GM18508 (cell line): ENCODE measurements around the gene BUD23.
"Not testable (repeated sequence)": the region's sequence is repeated elsewhere in the genome, so short reads cannot be mapped to it uniquely, and the experiment has no call there.

Experiments
- ATAC-seq: cut with Tn5 transposase; IDR thresholded peaks from one replicate; pipeline ENCODE4 v1.9.1; 2021; ENCODE audit warnings: moderate number of reproducible peaks; ENCODE audit not compliant: insufficient read depth, unreplicated experiment

The BUD23 gene

GRCh38 chr7:73717025-73717807 lies 33.8 kb downstream of the BUD23 start:
- no peak for ATAC-seq

- ATAC-seq, result no peak
Observed at GRCh38 chr7:73717991-73718405, 34.6 kb downstream of the BUD23 start.

DNA sequence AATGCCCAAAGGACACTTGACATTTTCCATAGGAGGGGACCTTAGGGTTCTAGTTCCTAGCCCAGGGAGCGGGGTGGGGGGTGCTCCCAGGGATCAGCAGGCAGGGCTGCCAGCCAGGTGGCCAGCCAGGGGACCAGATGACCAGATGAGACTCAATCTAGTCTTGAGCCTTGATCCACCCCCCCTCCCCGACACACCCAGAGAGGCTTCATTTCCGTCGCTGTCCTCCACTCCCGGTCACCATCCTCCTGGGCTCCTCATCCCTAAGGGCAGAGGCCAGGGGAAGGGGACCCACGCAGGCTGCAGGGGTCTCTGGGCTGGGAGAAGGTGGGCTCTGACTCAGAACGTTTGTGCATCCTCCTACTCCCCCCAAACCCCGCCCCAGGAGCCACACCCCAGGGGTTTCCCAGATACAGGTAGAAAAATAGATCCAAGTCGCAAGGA lies 35.1 kb downstream of the BUD23 start:
- no peak for ATAC-seq

- ATAC-seq, result no peak
Observed at GRCh38 chr7:73718905-73719805, 35.8 kb downstream of the BUD23 start, which contains the start of gene STX1A. TSS of gene STX1A (minus strand) at chr7:73719669. CDS start at chr7:73719631, 38 bp downstream.

- no peak for ATAC-seq
Observed at GRCh38 chr7:73719806-73720169, 36.4 kb downstream of the BUD23 start.

DNA sequence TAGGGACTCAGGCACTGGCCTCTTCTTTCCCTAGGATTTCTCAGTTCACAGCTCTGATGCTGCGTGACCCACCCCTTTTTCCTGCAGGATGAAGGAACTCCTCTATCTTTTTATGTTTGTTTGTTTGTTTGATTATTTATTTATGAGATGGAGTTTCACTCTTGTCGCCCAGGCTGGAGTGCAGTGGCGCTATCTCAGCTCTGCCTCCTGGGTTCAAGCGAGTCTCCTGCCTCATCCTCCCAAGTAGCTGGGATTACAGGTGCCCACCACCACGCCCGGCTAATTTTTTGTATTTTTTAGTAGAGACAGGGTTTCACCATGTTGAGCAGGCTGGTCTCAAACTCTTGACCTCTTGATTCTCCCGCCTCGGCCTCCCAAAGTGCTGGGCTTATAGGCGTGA lies 37.0 kb downstream of the BUD23 start:
- ATAC-seq, result not testable (repeated sequence)

DNA sequence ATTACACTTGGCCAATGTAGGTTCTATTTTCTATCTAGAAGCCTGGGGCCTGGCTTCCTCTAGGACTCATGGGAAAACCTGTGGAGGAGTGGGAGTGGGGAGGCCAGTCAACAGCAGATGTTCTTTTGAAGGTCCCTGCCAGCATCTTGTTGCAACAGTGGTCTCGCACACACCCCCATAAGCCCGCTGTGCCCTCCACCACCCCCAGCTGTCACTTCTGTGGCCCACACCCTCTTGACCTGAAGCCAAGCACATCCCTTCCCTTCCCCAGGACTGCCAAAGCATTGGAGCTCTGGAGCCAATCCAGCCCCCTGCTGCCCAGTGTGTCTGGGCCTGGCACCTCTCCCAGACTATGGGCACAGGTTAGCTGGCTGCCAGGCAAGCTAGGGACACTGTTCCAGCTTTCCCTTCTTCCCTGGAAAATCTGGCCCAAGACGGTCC lies 38.0 kb downstream of the BUD23 start:
- no peak for ATAC-seq

GRCh38 chr7:73722182-73722581 lies 38.8 kb downstream of the BUD23 start:
- ATAC-seq, result not testable (repeated sequence)

DNA sequence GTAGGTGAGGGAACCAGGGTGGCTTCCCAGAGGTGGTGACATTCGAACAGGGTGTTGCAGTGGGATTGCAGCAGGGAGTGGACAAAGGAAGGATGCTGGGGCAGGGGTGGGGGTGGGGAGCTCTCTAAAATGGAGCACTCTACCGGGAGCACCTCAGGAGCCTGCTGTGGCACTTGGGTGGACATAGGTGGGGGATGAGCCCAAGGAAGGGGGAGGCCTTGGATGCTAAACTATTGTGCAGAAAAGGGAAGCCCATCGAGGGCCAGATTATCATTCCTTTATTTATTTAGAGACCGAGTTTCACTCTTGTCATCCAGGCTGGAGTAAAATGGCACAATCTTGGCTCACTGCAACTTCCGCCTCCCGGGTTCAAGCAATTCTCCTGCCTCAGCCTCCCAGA lies 39.4 kb downstream of the BUD23 start:
- ATAC-seq, result no peak

DNA sequence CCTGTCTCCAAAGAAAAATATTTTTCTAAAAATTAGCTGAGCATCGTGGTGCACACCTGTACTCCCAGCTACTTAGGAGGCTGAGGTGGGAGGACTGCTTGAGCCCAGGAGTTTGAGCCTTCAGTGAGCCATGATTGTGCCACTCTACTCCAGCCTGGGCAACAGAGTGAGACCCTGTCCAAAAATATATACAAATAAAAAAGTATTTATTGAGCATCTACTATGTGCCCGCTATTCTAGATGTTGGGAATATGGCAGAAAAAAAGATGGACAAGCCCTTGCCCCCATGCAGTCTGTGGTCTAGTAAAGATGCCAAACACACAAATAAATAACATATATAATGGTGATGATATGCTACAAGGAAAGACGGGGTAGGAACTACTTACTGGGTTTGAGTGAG lies 40.4 kb downstream of the BUD23 start:
- no peak for ATAC-seq

DNA sequence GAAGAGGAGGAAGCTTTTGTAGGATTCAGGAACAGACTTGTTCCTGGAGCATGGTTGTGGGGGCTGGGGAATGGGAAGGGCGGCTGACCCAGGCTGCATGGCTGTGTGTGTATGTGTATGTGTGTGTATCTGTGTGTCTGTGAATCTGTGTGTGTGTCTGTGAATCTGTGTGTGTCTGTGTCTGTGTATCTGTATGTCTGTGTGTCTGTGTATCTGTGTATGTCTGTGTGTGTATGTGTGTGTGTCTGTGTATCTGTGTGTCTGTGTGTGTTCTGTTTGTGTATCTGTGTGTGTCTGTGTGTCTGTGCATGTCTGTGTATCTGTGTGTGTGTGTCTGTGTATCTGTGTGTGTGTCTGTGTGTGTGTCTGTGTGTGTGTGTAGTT lies 42.7 kb downstream of the BUD23 start:
- ATAC-seq, result no peak

DNA sequence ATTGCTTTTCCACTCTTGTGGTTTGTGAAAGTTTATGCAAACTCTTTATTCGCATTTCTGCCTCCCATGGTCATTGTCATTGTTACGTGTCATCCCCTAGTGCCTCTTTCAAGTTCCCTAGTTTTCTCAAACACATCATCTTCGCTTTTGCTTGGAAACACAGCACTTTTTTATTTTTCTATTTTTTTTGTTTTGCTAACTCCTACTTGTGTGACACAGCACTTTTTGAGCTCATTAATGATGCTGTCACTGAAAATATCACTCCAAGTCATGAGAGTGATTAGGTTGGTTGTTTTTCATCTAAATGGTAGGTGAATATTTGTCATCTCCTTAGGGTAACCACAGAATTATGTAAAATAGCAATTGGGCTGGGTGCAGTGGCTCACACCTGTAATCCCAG lies 44.6 kb downstream of the BUD23 start:
- ATAC-seq, result no peak

GRCh38 chr7:73728551-73728950 lies 45.2 kb downstream of the BUD23 start:
- ATAC-seq, result no peak

GRCh38 chr7:73730485-73730884 lies 47.1 kb downstream of the BUD23 start:
- ATAC-seq, result no peak

- ATAC-seq, result no peak
Observed at GRCh38 chr7:73732397-73732796, 49.0 kb downstream of the BUD23 start.

- ATAC-seq, result no peak
Observed at GRCh38 chr7:73734619-73735527, 51.5 kb downstream of the BUD23 start.

DNA sequence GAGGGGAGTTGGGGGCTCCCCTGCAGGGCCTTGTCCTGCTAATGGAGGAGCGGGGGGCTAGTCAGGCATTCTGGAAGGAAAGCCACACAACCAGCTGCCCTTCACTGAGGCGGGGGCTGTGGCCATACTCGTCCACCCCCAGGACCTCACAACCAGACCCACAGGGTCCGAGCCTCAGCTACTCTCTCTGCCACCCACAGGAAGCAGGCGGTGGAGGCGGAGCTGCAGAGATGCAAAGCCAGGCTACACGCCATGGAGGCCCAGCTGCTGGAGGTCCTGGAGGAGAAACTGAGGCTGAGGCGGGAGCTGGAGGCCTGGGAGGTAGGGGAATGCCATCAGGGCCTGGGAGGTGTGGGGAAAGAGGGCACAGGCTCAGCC lies 52.1 kb downstream of the BUD23 start:
- no peak for ATAC-seq

- ATAC-seq, result no peak
Observed at GRCh38 chr7:73736885-73737284, 53.5 kb downstream of the BUD23 start.

- ATAC-seq, result no peak
Observed at GRCh38 chr7:73737491-73738219, 54.3 kb downstream of the BUD23 start.

DNA sequence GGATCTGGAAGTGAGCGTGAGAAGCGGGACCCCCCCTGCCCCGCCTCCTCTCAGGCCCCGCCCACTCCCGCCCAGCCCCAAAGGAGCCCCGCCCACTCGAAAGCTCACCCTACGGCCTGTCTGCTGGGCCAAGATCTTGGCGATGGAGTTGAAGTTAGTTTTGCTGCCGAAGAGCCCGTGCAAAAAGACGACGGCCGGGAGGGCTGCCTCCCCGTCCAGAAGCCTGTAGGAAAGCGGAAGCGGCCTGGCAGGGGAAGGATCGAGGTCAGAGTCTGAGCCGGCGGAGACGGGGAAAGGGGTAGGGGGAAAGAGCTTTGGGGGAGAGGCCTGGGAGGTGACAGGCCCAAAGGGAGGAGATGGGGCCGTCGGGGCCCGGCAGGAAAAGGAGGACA lies 54.8 kb downstream of the BUD23 start:
- no peak for ATAC-seq
